CD4-positive, alpha-beta T cell treated with Interleukin-4 for 1 hour (primary cell): Measurements from ENCODE around the gene LRRC37A2.
"Not testable (repeated sequence)": the region's sequence is repeated elsewhere in the genome, so short reads cannot be mapped to it uniquely, and the experiment has no call there.

Experiments used
- DNase-seq, 2 donors: peaks; one replicate each; pipeline ENCODE4 v3.0.0-alpha.2; 2020 to 2022

The LRRC37A2 gene

DNA sequence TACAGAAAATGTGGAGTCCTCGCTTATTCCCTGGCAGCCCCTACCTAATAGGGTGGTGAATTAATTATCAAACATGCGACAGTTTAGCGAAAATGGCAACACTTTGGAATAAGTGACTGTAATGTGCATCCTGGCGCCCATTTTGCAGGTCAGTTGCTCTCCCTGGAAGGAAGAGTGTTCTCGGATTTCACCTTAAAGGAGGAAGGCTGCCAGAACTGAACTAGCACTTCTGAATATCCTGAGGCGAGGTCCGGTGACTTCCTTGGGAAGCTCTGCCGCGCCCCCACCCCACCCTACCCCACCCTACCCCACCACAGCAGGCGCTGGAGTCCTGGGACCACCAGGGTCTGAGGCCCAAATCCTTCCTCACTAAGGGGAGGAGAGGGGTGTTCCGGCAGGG, at the start of gene LRRC37A2:
LRRC37A2 (plus strand) TSS at position 301 of the 400 bp plus-strand sequence. CDS start 245 bp downstream, outside the sequence.
- DNase-seq = not testable (repeated sequence)

GRCh38 chr17:46467618-46468017, 44.6 kb upstream of the LRRC37A2 start:
- DNase-seq = not testable (repeated sequence)

DNA sequence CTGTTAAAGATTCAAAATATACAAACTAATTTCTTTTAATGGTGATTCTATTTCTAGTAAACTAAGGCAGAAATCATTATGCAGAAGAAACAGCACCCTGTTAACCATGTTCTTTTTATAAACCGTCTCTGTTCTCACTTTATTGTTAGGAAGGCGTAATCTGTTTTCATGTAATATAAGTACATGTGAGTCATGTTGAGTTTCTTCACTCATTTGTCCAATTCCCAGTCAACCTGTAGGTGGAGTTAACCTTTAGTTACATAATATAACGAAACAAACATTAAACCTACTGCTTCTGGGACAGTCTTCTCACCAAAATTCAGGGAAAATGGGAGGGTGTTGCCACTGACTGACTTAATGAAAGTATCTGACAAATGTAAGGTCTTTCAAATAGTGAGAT, 37.8 kb upstream of the LRRC37A2 start:
- not testable (repeated sequence) for DNase-seq

DNA sequence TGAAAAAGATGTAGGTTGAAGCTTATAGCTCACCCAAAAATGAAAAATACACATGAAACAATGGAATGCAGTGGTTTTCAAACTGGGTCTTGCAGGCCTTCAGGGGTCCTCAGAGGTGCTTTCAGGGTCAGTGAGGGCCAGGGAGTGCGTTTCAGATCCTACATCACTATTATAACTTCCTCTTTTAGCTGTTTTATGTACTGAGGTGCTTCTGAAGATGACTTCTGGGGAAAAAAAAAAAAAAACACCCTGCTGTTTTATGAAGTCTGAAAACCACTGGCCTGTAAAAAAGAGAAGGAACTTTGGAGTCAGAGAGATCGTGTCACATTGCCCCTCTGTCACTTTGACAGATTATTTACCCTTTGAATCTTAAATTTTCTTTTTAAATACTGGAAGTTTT, 36.7 kb upstream of the LRRC37A2 start:
- not testable (repeated sequence) for DNase-seq

- DNase-seq = not testable (repeated sequence)
Observed at GRCh38 chr17:46478823-46479222, 33.4 kb upstream of the LRRC37A2 start.

DNA sequence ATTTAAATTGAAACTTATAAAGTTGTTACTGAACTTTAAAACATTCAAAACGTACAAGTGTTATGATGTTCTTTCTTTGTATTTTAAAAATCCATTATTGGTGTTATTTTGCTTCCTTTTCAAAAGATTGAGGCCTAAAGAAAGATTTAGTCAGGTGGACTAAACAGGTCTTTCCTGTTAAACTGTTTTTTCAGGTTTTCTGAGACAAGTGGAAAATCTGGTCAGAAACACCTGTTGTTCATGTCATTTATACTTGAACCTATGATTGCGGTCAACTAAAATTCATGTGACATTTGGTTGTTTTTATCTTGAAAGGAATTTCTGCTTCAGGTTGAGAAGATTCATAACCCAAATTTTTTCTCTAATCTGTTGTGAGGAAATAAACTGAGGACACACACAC, 31.0 kb upstream of the LRRC37A2 start:
- not testable (repeated sequence) for DNase-seq

- not testable (repeated sequence) for DNase-seq
Observed at GRCh38 chr17:46492021-46492420, 20.2 kb upstream of the LRRC37A2 start.

DNA sequence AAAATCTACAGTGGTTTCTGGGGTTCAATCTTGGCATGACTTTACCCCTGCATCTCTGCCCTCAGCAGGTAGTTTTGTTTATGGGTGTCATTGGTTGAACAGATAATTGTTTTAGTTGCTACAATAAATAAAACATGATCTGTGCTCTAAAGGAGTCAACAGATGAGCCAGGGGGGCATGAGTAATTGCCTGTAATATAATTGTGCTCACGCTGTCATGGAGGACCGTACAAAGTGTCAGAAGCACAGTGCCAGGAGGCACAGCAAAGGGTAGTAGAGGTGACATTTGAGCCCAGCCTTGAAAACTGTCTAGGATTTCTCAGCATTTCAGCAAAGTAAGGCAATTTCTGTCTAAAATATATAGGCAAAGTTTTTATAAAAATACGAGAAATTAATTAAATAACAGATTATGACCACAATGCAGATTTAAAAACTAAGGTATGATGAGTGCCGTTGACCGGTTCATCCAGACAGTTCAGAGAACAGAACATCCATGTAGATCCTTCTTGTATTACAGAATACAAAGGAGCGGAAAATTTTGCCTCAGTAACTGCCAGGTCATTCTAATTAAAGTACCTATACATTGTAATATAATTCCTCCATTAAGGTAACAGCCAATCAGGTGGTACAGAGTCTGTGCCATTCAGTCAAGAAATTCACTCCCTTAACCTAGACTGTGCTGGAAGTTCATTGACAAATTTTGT, 12.7 kb upstream of the LRRC37A2 start:
- not testable (repeated sequence) for DNase-seq

GRCh38 chr17:46505896-46506295, 6.4 kb upstream of the LRRC37A2 start:
- DNase-seq = not testable (repeated sequence)

DNA sequence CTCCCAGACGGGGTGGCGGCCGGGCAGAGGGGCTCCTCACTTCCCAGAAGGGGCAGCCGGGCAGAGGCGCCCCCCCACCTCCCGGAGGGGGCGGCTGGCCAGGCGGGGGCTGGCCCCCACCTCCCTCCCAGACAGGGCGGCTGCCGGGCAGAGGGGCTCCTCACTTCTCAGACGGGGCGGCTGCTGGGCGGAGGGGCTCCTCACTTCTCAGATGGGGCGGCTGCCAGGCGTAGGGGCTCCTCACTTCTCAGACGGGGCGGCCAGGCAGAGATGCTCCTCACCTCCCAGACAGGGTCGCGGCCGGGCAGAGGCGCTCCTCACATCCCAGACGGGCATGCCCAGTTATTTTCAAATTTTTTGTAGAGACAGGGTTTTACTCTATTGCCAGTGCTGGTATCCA, 22.4 kb downstream of the LRRC37A2 start:
- not testable (repeated sequence) for DNase-seq

GRCh38 chr17:46548607-46549006, 36.3 kb downstream of the LRRC37A2 start:
- DNase-seq = peak in 1 of 2 donors; percentile 12

DNA sequence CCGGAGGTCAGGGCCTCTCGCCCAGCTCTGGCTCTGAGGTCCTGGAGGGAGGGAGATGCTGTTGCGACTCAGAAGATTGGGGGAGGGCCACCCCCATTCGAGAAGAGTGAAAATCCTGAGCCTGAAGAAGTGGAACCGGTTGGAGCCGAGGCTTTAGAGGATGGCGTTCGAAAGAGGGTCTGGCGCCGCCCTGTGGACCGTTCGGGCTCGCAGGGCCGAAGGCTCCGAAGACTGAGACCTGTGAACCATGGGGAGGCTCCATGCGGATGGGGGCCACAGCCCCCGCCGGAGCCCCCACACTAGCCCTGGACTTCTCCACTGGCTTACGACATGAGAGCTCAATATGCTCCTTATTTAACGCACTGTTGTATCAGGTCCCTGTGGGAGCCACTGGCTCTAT, 46.9 kb downstream of the LRRC37A2 start:
- not testable (repeated sequence) for DNase-seq

- not testable (repeated sequence) for DNase-seq
Observed at GRCh38 chr17:46560048-46560447, 47.8 kb downstream of the LRRC37A2 start.

DNA sequence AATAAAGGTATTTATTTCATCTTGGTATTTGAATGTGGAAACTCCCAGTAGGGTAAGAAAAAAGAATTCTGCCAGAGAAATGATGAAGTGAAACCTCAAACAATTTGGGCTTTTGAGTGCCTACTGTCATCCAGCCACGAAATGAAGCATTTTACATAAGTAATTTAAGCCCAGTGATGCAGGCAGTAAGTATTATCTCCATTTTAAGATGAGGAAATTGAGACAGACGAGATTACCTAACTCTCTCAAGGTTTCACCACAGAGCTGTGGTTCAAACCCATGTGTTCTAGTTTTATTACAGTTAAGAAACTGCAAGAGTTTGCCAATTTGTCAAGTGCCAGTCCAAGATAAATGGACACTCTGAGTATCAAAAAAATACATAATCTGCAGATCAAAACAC, 54.0 kb downstream of the LRRC37A2 start:
- not testable (repeated sequence) for DNase-seq

GRCh38 chr17:46566980-46567379, 54.7 kb downstream of the LRRC37A2 start:
- not testable (repeated sequence) for DNase-seq

DNA sequence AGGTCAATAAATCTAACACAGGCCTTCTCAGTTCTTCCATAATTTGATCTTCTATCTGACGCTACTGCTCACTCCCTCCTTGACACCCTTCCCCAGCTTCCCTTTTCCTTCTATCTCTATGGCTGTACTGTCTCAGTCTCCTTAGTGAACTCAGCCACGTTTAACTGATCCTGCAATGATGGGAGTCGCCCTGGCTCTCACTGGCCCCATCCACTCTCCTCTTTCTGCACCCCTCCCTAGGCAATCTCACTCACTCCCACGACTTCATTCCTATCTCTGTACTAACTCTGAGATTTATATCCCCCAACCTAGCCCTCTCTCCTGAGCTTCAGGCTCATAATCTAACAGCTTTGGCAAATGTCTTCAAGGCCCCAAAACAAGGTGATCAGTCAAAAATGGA, 59.5 kb downstream of the LRRC37A2 start:
- not testable (repeated sequence) for DNase-seq

- peak; percentile 94 to 95 for DNase-seq
Observed at GRCh38 chr17:46579083-46580075, 67.1 kb downstream of the LRRC37A2 start, which contains the start of gene ARL17A. TSS of gene ARL17A (minus strand) at chr17:46579691. CDS start at chr17:46576322, 3,369 bp downstream.

- DNase-seq = peak in 1 of 2 donors; percentile 31
Observed at GRCh38 chr17:46580082-46580481, 67.8 kb downstream of the LRRC37A2 start.

DNA sequence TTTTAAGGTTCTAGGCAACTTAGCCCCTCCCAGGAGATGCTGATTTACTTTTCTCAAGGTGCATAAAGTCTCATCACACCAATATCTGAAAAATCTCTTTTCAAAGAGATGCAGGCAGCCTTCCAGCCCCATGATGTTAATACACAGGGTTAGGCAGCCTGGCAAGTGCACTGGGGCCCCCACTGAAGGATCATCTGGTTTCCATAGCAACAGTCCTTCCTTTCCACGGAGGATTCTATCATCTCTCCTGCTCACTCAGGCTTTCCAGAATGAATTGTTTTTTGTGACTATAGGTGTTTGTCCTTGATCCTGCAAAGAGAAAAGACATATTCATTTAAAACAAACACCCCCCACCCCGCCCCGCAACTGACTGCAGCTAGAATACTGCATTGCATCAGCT, 73.2 kb downstream of the LRRC37A2 start:
- not testable (repeated sequence) for DNase-seq

DNA sequence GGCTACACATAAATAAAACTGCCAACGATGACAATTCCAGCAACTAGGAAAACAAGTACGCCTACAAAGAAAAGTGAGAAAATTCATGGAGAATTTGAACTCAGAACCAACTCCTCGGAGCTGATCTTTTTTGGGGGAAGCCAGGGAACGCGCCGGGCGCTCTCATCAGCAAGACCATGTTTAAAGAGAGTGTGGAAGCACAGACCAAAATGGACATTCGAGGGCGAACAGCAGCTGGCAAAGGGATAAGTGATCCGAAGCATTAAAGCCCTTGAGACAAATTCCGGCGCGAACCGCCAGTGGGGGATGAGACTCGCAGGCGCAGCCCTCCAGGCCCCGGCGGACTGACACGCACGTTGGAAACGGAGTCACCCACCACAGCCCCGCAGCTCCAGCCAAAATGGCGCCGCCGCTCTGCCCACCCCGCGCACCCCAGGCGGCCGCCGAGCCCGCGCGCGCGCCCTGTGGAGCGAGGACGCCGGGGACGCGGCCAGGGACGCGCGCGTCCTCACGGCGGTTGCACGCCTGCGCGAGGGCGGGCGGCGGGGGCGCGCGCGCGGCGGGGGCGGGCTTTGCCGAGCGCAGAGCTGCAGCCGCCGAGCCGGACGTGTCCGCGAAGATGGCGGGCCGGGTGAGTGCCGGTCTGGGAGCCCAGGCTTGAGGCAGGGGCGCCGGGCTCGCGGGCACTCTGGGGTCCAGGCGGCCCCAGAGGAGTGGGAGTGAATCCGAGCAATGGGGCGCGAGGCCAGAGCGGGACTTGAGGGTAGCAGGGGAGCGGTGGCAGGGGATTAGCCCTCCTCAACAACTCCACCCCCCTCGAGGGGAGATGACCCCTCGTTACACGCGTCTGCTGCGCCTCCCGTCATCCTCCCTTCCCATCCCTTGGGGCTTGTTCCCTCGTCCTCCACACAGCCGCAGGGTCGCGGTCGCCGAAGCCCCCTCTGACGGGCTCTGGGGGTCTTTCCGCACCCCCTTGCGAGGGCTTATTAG, 78.2 kb downstream of the LRRC37A2 start, which contains the start of gene NSF:
NSF (plus strand) TSS at position 513 of the 990 bp plus-strand sequence; CDS start at position 620, 107 bp downstream.
- DNase-seq = not testable (repeated sequence)

GRCh38 chr17:46591332-46591731, 79.1 kb downstream of the LRRC37A2 start:
- DNase-seq = not testable (repeated sequence)
